IMR-90 (cell line): ENCODE measurements around the gene BAZ1A. TPM values are rescaled to one million over a fixed set of nuclear protein-coding genes. Genes with fewer than 3 reads are reported as not detected.
A peak's percentile ranks its signal among the peaks of the same experiment; 100 is the strongest.

ENCODE experiments used
- ATAC-seq: fragments of 200-7000 bp; cut with Tn5 transposase; 2 replicates; pipeline ENCODE4 v1.9.1; 2020; ENCODE audit warnings: low read depth, mild to moderate bottlenecking, moderate library complexity
- BruUV-seq: library from RNA; stranded (reverse); fragments of 400-500 nt; replicated peaks from 2 replicates; lab custom pipeline; 2021; lab: Mats Ljungman, UMichigan
- CTCF ChIA-PET: fragments of 300-600 bp; formaldehyde crosslinking; extraction: SDS; loops from one replicate; lab custom pipeline; 2021; ENCODE audit warnings: antibody characterized with exemption; lab: Yijun Ruan, JAX
- POLR2A ChIA-PET: fragments of 300-600 bp; sonication (Branson Sonifier 250); formaldehyde crosslinking; loops from one replicate; lab custom pipeline; 2022; ENCODE audit warnings: antibody characterized with exemption; ENCODE audit not compliant: unreplicated experiment; lab: Charles Lee
- DNase-seq: peaks from one replicate; pipeline ENCODE4 v3.0.0; 2013
- H2AFZ ChIP-seq: replicated peaks from 2 replicates; pipeline ENCODE3; 2013; ENCODE audit warnings: low read length, mild to moderate bottlenecking; ENCODE audit not compliant: poor library complexity
- H2AK5ac ChIP-seq: 2 replicates; pipeline ENCODE4 v1.6.1; 2013; ENCODE audit warnings: low read depth, low read length, inconsistent platforms
- H2AK9ac ChIP-seq: replicated peaks from 2 replicates; pipeline ENCODE3; 2013; ENCODE audit warnings: mild to moderate bottlenecking, low read depth, low read length, moderate library complexity; ENCODE audit not compliant: poor library complexity
- H2BK120ac ChIP-seq: 2 replicates; pipeline ENCODE4 v1.6.1; 2013; ENCODE audit warnings: low read depth, low read length, inconsistent platforms
- H2BK15ac ChIP-seq: 3 replicates; pipeline ENCODE4 v1.6.1; 2013; ENCODE audit warnings: low read depth, low read length, inconsistent platforms
- H2BK20ac ChIP-seq: 2 replicates; pipeline ENCODE4 v1.6.1; 2013; ENCODE audit warnings: low read depth, mild to moderate bottlenecking, inconsistent platforms, low read length, moderate library complexity
- H2BK5ac ChIP-seq: 2 replicates; pipeline ENCODE4 v1.6.1; 2013; ENCODE audit warnings: mild to moderate bottlenecking, low read depth, low read length, inconsistent platforms; ENCODE audit not compliant: poor library complexity, severe bottlenecking
- H3K14ac ChIP-seq: replicated peaks from 2 replicates; pipeline ENCODE4 v1.6.1; 2013; ENCODE audit warnings: low read depth, low read length, inconsistent platforms
- H3K18ac ChIP-seq: 2 replicates; pipeline ENCODE4 v1.6.1; 2013; ENCODE audit warnings: low read depth, low read length, control low read depth
- H3K23ac ChIP-seq: 2 replicates; pipeline ENCODE4 v1.6.1; 2013; ENCODE audit warnings: low read depth, low read length, inconsistent platforms
- H3K27ac ChIP-seq: 2 replicates; pipeline ENCODE4 v1.5.1; 2013; ENCODE audit warnings: mild to moderate bottlenecking, control low read depth, low read length; ENCODE audit not compliant: insufficient read depth
- H3K27me3 ChIP-seq: 2 replicates; pipeline ENCODE4 v1.6.1; 2013; ENCODE audit warnings: low read length; ENCODE audit not compliant: control insufficient read depth, insufficient read depth
- H3K36me3 ChIP-seq: 2 replicates; pipeline ENCODE4 v1.6.1; 2013; ENCODE audit warnings: low read length, mixed read lengths; ENCODE audit not compliant: control insufficient read depth, insufficient read depth
- H3K4ac ChIP-seq: 2 replicates; pipeline ENCODE4 v1.6.1; 2013; ENCODE audit warnings: low read depth, low read length, inconsistent platforms
- H3K4me1 ChIP-seq: 2 replicates; pipeline ENCODE4 v1.6.1; 2013; ENCODE audit warnings: low read length, mixed read lengths; ENCODE audit not compliant: control insufficient read depth, insufficient read depth
- H3K4me2 ChIP-seq: 2 replicates; pipeline ENCODE4 v1.6.1; 2013; ENCODE audit warnings: low read depth, mild to moderate bottlenecking, control low read depth, low read length, moderate library complexity
- H3K4me3 ChIP-seq: 2 replicates; pipeline ENCODE4 v1.5.1; 2013; ENCODE audit warnings: low read depth, mild to moderate bottlenecking, control low read depth, low read length, moderate library complexity; ENCODE audit not compliant: insufficient read depth
- H3K56ac ChIP-seq: 2 replicates; pipeline ENCODE4 v1.6.1; 2013; ENCODE audit warnings: low read length, inconsistent platforms; ENCODE audit not compliant: insufficient read depth; ENCODE audit errors: extremely low read depth
- H3K79me1 ChIP-seq, 2 experiments: 2 replicates each; pipeline ENCODE4 v1.6.1; 2013; ENCODE audit warnings: low read length in 2 of 2, inconsistent platforms in 1 of 2, low read depth in 1 of 2
- H3K9ac ChIP-seq: 2 replicates; pipeline ENCODE4 v1.6.1; 2013; ENCODE audit warnings: low read depth, low read length, control low read depth
- H3K9me1 ChIP-seq: 2 replicates; pipeline ENCODE4 v1.6.1; 2013; ENCODE audit warnings: low read length, inconsistent platforms; ENCODE audit not compliant: insufficient read depth
- H3K9me3 ChIP-seq: 2 replicates; pipeline ENCODE4 v1.6.1; 2013; ENCODE audit warnings: low read length; ENCODE audit not compliant: control insufficient read depth, insufficient read depth
- H4K20me1 ChIP-seq: 2 replicates; pipeline ENCODE4 v1.6.1; 2013; ENCODE audit warnings: low read length, inconsistent platforms; ENCODE audit not compliant: insufficient read depth
- H4K5ac ChIP-seq: 2 replicates; pipeline ENCODE4 v1.6.1; 2013; ENCODE audit warnings: mild to moderate bottlenecking, low read depth, low read length, control low read depth
- H4K8ac ChIP-seq, 2 experiments: 2 replicates each; pipeline ENCODE4 v1.6.1; 2013; ENCODE audit warnings: low read depth in 2 of 2, low read length in 2 of 2, control low read depth in 1 of 2, inconsistent platforms in 1 of 2
- H4K91ac ChIP-seq: 2 replicates; pipeline ENCODE4 v1.6.1; 2013; ENCODE audit warnings: low read depth, low read length, inconsistent platforms; ENCODE audit not compliant: insufficient read depth
- BHLHE40 ChIP-seq: fragments of 150-350 bp; IDR thresholded peaks from 2 replicates; pipeline ENCODE4 v1.6.1; 2016; ENCODE audit warnings: mild to moderate bottlenecking, low read depth, low read length
- CHD1 ChIP-seq: IDR thresholded peaks from 2 replicates; pipeline ENCODE4 v1.6.1; 2012; ENCODE audit warnings: low read depth, low read length, improper control_type of control experiment
- NFE2L2 ChIP-seq: fragments of 150-350 bp; IDR thresholded peaks from 2 replicates; pipeline ENCODE4 v1.6.1; 2016; ENCODE audit warnings: low read depth, mild to moderate bottlenecking, low read length
- POLR2A ChIP-seq: IDR thresholded peaks from 2 replicates; pipeline ENCODE4 v1.6.1; 2012; ENCODE audit warnings: mild to moderate bottlenecking, low read depth, low read length
- RAD21 ChIP-seq: IDR thresholded peaks from 2 replicates; pipeline ENCODE4 v1.6.1; 2012; ENCODE audit warnings: low read length, improper control_type of control experiment
- RCOR1 ChIP-seq: IDR thresholded peaks from 2 replicates; pipeline ENCODE4 v1.6.1; 2012; ENCODE audit warnings: mild to moderate bottlenecking, low read length, improper control_type of control experiment; ENCODE audit not compliant: insufficient replicate concordance
- RFX5 ChIP-seq: IDR thresholded peaks from 2 replicates; pipeline ENCODE4 v1.8.0; 2012; ENCODE audit warnings: low read depth, mild to moderate bottlenecking, low read length, moderate library complexity
- WGBS, 2 experiments: methylation state at CpG; one replicate each; pipeline versions ENCODE4 v1.1.5 to v1.1.7; 2013; ENCODE audit warnings: missing lambda C conversion rate in 2 of 2; ENCODE audit not compliant: insufficient read length in 1 of 2; ENCODE audit errors: extremely low coverage in 2 of 2; 5-methylcytosine and 5-hydroxymethylcytosine counted together
- dilution Hi-C: fragments of 300-500 bp; cut with HindIII; formaldehyde crosslinking; loops from one replicate; pipeline ENCODE4 v1.14.3; 2018; ENCODE audit warnings: low sequenced_read_pairs; ENCODE audit not compliant: unreplicated experiment
- in situ Hi-C: fragments of 300-500 bp; cut with MboI; formaldehyde crosslinking; loops from 3 replicates; pipeline ENCODE4 v1.14.3; 2019; ENCODE audit warnings: low sequenced_read_pairs, inconsistent platforms, mixed read lengths
- intact Hi-C: fragments of 100-400 bp; cut with micrococcal nuclease; formaldehyde crosslinking; loops from 2 replicates; pipeline ENCODE4 v1.10.0; 2022
- polyA plus RNA-seq, 3 experiments: library from polyadenylated mRNA; depleted of rRNA; stranded (reverse); fragments of >200 nt; gene quantifications; 2 replicates each; pipeline ENCODE4 v1.2.3, GENCODE V29; 2012; ENCODE audit warnings: low replicate concordance in 1 of 3
- total RNA-seq: library from RNA; depleted of rRNA; stranded (reverse); fragments of >200 nt; gene quantifications from 2 replicates; pipeline ENCODE4 v1.2.3, GENCODE V29; 2012

BAZ1A gene
- total and polyA plus RNA-seq, 2 of the 4 experiments (the other 2 are of a cell fraction) = 15.3 to 23.8 TPM

- DNase-seq (no peak), ATAC-seq (no peak)
- Histone ChIP-seq H3K27me3 (no peaks in the 10 kb centered on the region), H3K14ac (no peak overlapping the region; the same call in 1 of the 2 replicates), H2BK15ac (0 out of 3 replicates have a peak overlapping the region, but pooled peaks have one; percentile 10), H4K20me1 (0 out of 2 replicates have a peak, but pooled peaks cover 7% of the 10 kb centered on the region), H3K9me1 (0 out of 2 replicates have a peak, but pooled peaks cover 3% of the 10 kb centered on the region), H3K4me3 (no peak overlapping the region), H3K9me3 (no peaks in the 10 kb centered on the region), H3K4me1 (peaks cover 5% of the 10 kb centered on the region), H3K9ac (peak overlapping the region; percentile 20; the same call in 1 of the 2 replicates), H3K56ac (0 out of 2 replicates have a peak overlapping the region, but pooled peaks have one; percentile 8), H2AK9ac (no peak overlapping the region), H2BK120ac (peak overlapping the region; percentile 7; the same call in 1 of the 2 replicates), H3K4ac (peak overlapping the region; percentile 55; the same call in 1 of the 2 replicates), H4K8ac (peak overlapping the region; percentile 31 to 47), H3K18ac (peak overlapping the region; percentile 61; the same call in 1 of the 2 replicates), H3K36me3 (peaks cover 7% of the 10 kb centered on the region), H4K91ac (peak overlapping the region; percentile 62; the same call in 1 of the 2 replicates), H3K4me2 (peak overlapping the region; percentile 62; the same call in 1 of the 2 replicates), H3K23ac (peak overlapping the region; percentile 47; the same call in 1 of the 2 replicates), H3K27ac (peak overlapping the region; percentile 63; the same call in 1 of the 2 replicates), H2AFZ (no peak overlapping the region), H2BK20ac (peak overlapping the region; percentile 50; the same call in 1 of the 2 replicates), H4K5ac (peak overlapping the region; percentile 5; the same call in 1 of the 2 replicates), H2AK5ac (peak overlapping the region; percentile 52; the same call in 1 of the 2 replicates), H3K79me1 (peaks cover 9 to 39% of the 10 kb centered on the region in 2 experiments; a peak in 3 of 4 replicates), H2BK5ac (peak overlapping the region; percentile 95)
- dilution Hi-C loops = no loop called here
- in situ Hi-C loops = no loop called here
- POLR2A ChIA-PET = interaction anchor here (1.4 kb wide), 1 partner anchor 10 kb away, joined by 7 read pairs; no protein-coding TSS in a partner anchor
- intact Hi-C loops = no loop called here
- TF ChIP-seq POLR2A = no peak
- no peak for TF ChIP-seq NFE2L2
- no peak for TF ChIP-seq RCOR1
- TF ChIP-seq CHD1 = no peak
- TF ChIP-seq BHLHE40 = no peak
- TF ChIP-seq RFX5 = no peak
- no peak for TF ChIP-seq RAD21
- CTCF ChIA-PET = interaction anchor here (1.5 to 3.5 kb wide), 3 partner anchors 10 to 37 kb away, joined by 4 to 11 read pairs (median 6); no protein-coding TSS in a partner anchor
- no CpG with 5 or more reads among the region's 1 CpG for WGBS, 2 experiments
- no TSS peak for BruUV-seq
Measured at GRCh38 chr14:34710006-34710405, 165.2 kb downstream of the BAZ1A start.
